GM12872 (cell line): ENCODE results near the gene UHRF1.

Experiments
- CTCF ChIP-seq: IDR thresholded peaks from 3 replicates; pipeline ENCODE4 v1.5.1; 2011; ENCODE audit warnings: low read depth, mild to moderate bottlenecking, low read length, moderate library complexity; ENCODE audit not compliant: insufficient read depth

The UHRF1 gene

GRCh38 chr19:4916292-4917082 is 7.2 kb downstream of the UHRF1 start:
- TF ChIP-seq CTCF: no peak

- no peak for TF ChIP-seq CTCF
These were observed 13.4 kb downstream of the UHRF1 start for GRCh38 chr19:4922530-4923275.

GRCh38 chr19:4923276-4923747 is 14.0 kb downstream of the UHRF1 start:
- no peak for TF ChIP-seq CTCF

GRCh38 chr19:4929186-4929585 is 19.9 kb downstream of the UHRF1 start:
- no peak for TF ChIP-seq CTCF

GRCh38 chr19:4930664-4931063 is 21.4 kb downstream of the UHRF1 start:
- TF ChIP-seq CTCF: no peak

- no peak for TF ChIP-seq CTCF
These were observed 23.4 kb downstream of the UHRF1 start for GRCh38 chr19:4932711-4933110.

GRCh38 chr19:4933528-4933927 is 24.2 kb downstream of the UHRF1 start:
- TF ChIP-seq CTCF: no peak
